Loucy (cell line): ENCODE data around the gene LITAFD.

Source experiments
- CTCF ChIP-seq: fragments of 200-600 bp; sonication (generic); conservative IDR thresholded peaks from 2 replicates; pipeline ENCODE4 v1.5.1; 2014; ENCODE audit warnings: mild to moderate bottlenecking, antibody characterized with exemption, low read length
- EZH2phosphoT487 ChIP-seq: fragments of 200-600 bp; IDR thresholded peaks from 2 replicates; pipeline ENCODE4 v1.6.1; 2018; ENCODE audit warnings: antibody characterized with exemption, mild to moderate bottlenecking, moderate library complexity, borderline replicate concordance

GRCh38 chr16:8877894-8878522 is 4.1 kb upstream of the LITAFD start:
- TF ChIP-seq CTCF (no peak), EZH2phosphoT487 (no peak)
